CMK (cell line): ENCODE measurements around the gene APOBEC3C.
"Not testable (repeated sequence)": the region's sequence is repeated elsewhere in the genome, so short reads cannot be mapped to it uniquely, and the experiment has no call there.

Source experiments
- DNase-seq: peaks from one replicate; pipeline ENCODE4 v3.0.0-alpha.2; 2010; ENCODE audit warnings: low read depth

Gene APOBEC3C

DNA sequence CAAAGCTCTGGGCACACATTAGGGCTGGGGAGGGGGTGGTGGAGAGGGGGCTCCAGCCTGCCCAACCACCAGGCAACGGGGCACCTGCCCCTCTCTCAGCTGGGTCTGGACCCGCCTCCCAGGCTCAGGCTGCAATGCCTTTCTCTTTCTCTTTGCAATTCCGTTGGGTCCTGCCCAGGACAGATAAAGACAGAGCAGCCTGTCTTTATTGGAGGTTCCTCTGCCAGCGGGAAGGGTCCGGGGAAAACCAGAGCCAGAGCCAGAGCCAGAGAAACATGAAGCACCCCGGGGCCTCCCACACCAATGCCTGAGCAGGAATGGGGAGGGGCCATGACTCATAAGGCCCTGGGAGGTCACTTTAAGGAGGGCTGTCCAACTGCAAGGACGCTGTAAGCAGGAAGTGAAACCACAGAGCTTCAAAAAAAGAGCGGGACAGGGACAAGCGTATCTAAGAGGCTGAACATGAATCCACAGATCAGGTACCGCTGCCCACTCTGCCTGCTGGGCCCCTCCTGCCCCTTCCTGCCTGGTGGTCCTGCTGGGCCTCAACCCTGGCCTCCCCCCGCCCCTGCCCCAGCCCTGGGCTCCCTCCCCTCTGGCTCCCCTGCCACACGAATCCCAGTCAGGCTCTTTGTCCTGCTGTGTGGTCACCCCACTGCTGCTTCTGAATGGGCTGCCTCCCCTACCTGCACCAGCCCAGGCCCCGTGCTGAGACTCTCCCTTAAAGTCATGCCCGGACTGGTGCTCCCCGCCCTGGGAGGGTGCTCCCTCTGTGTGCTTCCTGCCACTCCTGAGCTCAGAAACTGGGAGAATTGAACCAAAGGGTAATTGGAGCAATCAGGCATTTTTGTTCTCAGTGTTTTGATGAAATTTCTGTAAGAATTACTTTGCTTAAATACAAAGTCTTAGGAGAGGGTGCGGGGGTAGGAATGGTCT lies 31.8 kb upstream of the APOBEC3C start, which contains the start of gene APOBEC3B:
TSS of gene APOBEC3B (plus strand) at position 356 of the 936 bp plus-strand sequence. CDS start at position 463, 107 bp downstream.
- peak; percentile 52 for DNase-seq

GRCh38 chr22:38984224-38984623 lies 29.8 kb upstream of the APOBEC3C start:
- no peak for DNase-seq

GRCh38 chr22:38984784-38985757 lies 29.0 kb upstream of the APOBEC3C start:
- DNase-seq: not testable (repeated sequence)

- no peak for DNase-seq
Observed at GRCh38 chr22:38986629-38987028, 27.4 kb upstream of the APOBEC3C start.

GRCh38 chr22:38987171-38987895 lies 26.7 kb upstream of the APOBEC3C start:
- DNase-seq: no peak

DNA sequence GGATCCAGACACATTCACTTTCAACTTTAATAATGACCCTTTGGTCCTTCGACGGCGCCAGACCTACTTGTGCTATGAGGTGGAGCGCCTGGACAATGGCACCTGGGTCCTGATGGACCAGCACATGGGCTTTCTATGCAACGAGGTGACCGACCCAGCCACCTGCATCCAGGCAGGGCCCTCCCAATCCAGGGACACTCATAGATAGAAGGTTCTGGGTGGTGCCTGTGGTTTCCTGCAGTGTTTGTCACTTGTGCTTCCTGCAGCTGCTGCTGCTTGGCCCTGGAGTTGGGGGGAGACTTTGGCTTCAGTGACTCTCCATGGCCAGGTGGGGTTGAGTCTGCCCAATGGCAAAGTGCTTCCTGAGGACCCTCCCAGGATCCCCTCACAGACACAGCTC lies 24.6 kb upstream of the APOBEC3C start:
- DNase-seq: no peak

- not testable (repeated sequence) for DNase-seq
Observed at GRCh38 chr22:38992871-38993371, 21.1 kb upstream of the APOBEC3C start.

DNA sequence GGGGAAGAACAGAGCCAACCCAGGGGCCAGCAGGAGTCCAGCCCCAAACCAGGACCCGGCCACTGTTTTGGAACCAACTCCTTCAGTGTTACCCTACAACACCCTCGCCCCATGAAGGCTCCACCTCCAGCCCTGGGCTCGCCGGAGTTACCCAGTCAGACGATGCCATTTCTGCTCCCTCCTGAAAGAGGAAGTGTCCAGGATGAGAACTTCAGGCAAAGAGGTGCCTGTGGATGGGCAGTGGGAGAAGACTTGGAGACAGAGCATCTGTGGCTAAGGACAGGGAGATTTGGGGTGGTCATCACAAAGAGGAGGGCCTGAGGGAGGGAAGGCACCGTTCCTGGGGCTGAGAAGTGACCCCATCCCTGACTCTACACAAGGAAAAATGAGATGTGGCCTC lies 18.0 kb upstream of the APOBEC3C start:
- DNase-seq: no peak

DNA sequence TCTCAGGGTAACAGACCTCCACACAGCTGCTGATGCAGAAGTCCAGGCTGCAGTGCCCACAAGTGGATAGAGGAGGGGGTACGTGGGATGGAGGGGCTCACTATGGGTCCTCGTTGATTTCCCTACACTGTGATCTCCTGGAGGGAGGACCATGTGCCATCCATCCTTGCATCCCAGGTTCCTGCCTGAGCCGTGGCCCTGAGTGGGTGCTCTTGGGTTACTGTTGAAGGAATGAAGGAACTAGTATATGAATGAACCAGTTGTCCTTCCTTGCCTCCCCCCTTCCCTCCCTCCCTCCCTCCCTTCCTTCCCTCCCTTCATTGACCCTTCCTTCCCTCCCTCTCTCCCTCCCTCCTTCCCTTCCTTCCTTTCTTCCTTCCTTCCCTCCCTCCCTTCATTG lies 16.5 kb upstream of the APOBEC3C start:
- DNase-seq: no peak

DNA sequence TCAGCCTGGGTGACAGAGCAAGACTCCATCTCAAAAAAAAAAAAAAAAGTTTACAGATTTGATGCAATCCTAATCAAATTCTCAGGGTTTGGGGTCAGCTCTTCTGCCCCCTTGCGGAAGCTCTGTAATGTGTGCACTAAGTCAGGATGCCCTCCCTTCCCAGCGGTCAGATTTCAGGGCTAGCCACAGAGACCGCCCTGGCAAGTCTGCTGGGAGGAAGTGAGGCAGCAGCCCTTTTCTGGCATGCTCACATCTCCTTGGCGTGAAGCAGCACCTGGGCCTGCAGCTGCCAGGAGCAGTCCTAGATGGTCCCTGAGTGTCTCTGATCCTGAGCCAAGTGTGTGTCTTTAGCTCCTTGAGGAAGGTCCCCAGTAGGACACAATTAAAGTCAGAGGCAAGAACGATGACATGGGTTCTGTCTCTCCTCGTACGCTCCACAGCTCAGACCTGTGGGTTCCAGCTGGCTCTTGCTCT lies 10.9 kb upstream of the APOBEC3C start:
- peak; percentile 77 for DNase-seq

GRCh38 chr22:39007177-39007576 lies 6.9 kb upstream of the APOBEC3C start:
- DNase-seq: no peak

GRCh38 chr22:39008271-39008850 lies 5.7 kb upstream of the APOBEC3C start:
- DNase-seq: not testable (repeated sequence)

DNA sequence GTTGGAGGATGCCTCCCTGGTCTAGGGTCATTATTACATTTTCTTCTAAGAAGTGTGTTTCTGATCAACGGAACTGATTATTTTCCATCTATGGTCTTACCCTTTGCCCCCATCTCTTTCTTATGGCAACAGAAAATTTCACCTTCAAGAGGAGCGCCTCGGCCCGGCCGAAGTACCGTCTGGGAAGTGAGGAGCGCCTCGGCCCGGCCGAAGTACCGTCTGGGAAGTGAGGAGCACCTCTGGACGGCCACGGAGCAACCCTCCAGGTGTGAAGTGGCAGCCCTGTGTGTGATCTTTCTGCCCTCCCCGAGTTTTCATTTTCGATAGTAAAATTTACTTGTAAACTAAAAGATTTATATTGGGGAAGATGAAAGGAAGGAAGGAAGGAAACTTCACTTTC lies 3.1 kb upstream of the APOBEC3C start:
- no peak for DNase-seq

- DNase-seq: no peak
Observed at GRCh38 chr22:39012533-39013511, 1.2 kb upstream of the APOBEC3C start.

DNA sequence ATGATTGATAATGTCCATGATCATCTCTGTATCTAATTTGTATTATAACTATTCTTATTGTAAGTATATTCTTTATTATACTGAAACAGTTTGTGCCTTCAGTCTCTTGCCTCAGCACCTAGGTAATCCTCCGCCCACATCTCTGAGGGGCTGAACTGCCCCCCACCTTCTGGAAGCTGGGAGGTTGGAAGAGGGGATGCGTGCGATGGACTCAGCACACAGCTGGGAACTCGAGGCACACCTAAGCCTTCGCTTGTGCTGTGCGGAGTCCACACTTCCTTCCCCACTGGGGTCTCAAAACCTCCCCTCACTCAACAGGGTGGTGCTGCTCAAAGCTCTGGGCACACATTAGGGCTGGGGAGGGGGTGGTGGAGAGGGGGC lies 506 bp upstream of the APOBEC3C start:
- not testable (repeated sequence) for DNase-seq

GRCh38 chr22:39014723-39015121 lies 665 bp downstream of the APOBEC3C start:
- DNase-seq: not testable (repeated sequence)

GRCh38 chr22:39016592-39016991 lies 2.5 kb downstream of the APOBEC3C start:
- no peak for DNase-seq

GRCh38 chr22:39017596-39018365 lies 3.7 kb downstream of the APOBEC3C start:
- no peak for DNase-seq
